IPS DF 6.9 (cell line): ENCODE results near the gene CLDN3.

Source experiments
- DNase-seq: peaks from one replicate; pipeline ENCODE4 v3.0.0-alpha.2; 2013; ENCODE audit warnings: low read depth, low spot score
- H3K27ac ChIP-seq: one replicate; pipeline ENCODE4 v1.5.1; 2013; ENCODE audit warnings: low read length, control low read depth
- H3K27me3 ChIP-seq: 2 replicates; pipeline ENCODE4 v1.6.1; 2013; ENCODE audit warnings: mild to moderate bottlenecking, low read length; ENCODE audit not compliant: control insufficient read depth, insufficient read depth
- H3K36me3 ChIP-seq: 2 replicates; pipeline ENCODE4 v1.6.1; 2013; ENCODE audit warnings: low read length; ENCODE audit not compliant: control insufficient read depth, insufficient read depth
- H3K4me1 ChIP-seq: 2 replicates; pipeline ENCODE4 v1.6.1; 2013; ENCODE audit warnings: low read length; ENCODE audit not compliant: control insufficient read depth, insufficient read depth
- H3K4me3 ChIP-seq: 2 replicates; pipeline ENCODE4 v1.5.1; 2013; ENCODE audit warnings: mild to moderate bottlenecking, low read length
- H3K9me3 ChIP-seq: 2 replicates; pipeline ENCODE4 v1.6.1; 2013; ENCODE audit warnings: low read length, inconsistent platforms; ENCODE audit not compliant: control insufficient read depth, insufficient read depth
- WGBS: extraction: QIAGEN DNeasy Blood & Tissue Kit; methylation state at CpG from one replicate; pipeline ENCODE4 v1.1.7; 2013; ENCODE audit warnings: mixed read lengths, missing lambda C conversion rate; ENCODE audit not compliant: insufficient read length, insufficient coverage; 5-methylcytosine and 5-hydroxymethylcytosine counted together

CLDN3 gene

DNA sequence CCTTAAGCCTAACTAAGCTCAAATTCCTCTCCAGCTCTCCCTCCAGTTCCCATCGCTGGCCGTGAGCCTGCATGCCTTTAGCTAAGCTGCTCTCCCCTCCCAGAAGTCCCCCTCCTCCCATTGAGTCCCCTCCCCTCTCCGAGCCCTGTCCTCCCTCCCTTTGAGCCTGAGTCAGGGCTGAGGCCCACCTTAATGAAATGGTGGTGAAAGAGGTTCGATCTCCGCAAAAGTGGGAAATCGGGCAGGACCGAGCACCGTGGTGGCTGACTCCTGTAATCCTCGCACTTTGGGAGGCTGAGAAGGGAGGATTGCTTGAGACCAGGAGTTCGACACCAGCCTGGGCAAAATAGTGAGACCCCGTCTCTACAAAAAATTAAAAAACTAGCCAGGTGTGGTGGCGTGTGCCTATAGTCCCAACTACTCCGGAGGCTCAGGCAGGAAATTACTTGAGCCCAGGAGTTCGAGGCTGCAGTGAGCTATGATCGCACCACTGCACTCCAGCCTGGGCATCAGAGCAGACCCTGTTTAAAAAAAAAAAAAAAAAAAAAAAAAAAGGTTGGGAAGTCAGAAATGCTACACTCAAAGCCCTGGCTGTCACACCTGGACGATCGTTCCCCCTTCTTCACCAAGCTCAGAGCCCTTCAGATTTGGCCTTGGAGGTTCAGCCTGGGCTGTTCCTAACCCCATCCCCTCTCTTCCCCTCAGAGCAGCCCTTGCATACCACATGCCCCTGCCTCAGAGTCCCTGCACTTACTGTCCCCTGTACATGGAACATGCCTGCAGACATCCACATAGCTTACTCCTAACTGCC is 995 bp upstream of the CLDN3 start:
- no peak for DNase-seq
- no peak overlapping the region for H3K27ac ChIP-seq

GRCh38 chr7:73769481-73770001 is 529 bp downstream of the CLDN3 start:
- no peaks in the 10 kb centered on the region for H3K9me3 ChIP-seq
- H3K4me3 ChIP-seq = peak overlapping the region; percentile 22; the same call in 1 of the 2 replicates
- H3K4me1 ChIP-seq = peaks cover 5% of the 10 kb centered on the region
- WGBS = no CpG with 5 or more reads among the region's 49 CpGs
- H3K27ac ChIP-seq = no peak overlapping the region
- no peaks in the 10 kb centered on the region for H3K27me3 ChIP-seq
- no peaks in the 10 kb centered on the region; the same call in 1 of the 2 replicates for H3K36me3 ChIP-seq
- no peak for DNase-seq

More for the DNA sequence above, 995 bp upstream of the CLDN3 start:
- Histone ChIP-seq H3K36me3 (no peaks in the 10 kb centered on the region; the same call in 1 of the 2 replicates), H3K4me3 (peak overlapping the region; percentile 22; the same call in 1 of the 2 replicates), H3K4me1 (peaks cover 5% of the 10 kb centered on the region), H3K27me3 (no peaks in the 10 kb centered on the region), H3K9me3 (no peaks in the 10 kb centered on the region)
- no CpG with 5 or more reads among the region's 17 CpGs for WGBS

DNA sequence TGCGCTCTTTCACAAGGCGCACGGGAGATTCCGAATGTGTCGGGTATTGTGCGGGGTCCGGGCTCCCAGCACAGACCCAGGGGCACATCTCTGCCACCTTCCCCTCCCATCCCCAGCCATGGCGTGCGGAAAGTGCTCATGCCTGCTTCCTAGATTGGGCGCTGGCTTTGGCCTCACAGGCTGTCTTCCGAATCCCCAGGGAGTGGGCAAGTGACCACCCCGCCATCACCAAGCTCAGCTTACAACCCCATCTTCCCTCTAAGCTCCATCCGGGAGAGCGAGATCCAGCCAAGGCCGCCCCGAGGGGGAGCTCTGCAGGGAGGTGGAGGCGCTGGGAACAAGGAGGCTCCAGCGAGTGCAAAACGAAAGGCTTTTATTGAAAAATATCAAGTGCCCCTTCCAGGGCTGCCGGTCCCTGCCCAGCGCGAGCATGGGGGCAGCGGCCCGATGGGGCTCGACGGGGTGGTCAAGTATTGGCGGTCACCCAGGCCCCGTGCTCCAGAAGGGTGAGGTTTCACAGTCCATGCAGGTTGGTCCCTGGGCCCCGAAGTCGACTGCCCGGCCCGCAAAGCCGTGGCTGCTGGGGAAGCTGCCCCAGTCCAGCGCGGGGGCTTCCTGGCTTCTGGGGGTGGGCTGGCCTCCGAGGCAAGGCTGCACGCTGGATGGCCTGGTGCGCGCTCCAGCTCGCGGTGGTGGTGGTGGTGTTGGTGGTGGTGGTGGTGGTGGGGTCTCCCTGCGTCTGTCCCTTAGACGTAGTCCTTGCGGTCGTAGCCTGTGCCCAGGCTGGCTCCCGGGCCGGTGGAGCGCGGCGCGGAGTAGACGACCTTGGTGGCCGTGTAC is 1.2 kb downstream of the CLDN3 start:
- no peak for DNase-seq
- no CpG with 5 or more reads among the region's 53 CpGs for WGBS
- no peaks in the 10 kb centered on the region; the same call in 1 of the 2 replicates for H3K36me3 ChIP-seq
- no peaks in the 10 kb centered on the region for H3K27me3 ChIP-seq
- no peak overlapping the region for H3K27ac ChIP-seq
- peaks cover 5% of the 10 kb centered on the region for H3K4me1 ChIP-seq
- no peak overlapping the region; the same call in none of the 2 replicates for H3K4me3 ChIP-seq
- no peaks in the 10 kb centered on the region for H3K9me3 ChIP-seq

DNA sequence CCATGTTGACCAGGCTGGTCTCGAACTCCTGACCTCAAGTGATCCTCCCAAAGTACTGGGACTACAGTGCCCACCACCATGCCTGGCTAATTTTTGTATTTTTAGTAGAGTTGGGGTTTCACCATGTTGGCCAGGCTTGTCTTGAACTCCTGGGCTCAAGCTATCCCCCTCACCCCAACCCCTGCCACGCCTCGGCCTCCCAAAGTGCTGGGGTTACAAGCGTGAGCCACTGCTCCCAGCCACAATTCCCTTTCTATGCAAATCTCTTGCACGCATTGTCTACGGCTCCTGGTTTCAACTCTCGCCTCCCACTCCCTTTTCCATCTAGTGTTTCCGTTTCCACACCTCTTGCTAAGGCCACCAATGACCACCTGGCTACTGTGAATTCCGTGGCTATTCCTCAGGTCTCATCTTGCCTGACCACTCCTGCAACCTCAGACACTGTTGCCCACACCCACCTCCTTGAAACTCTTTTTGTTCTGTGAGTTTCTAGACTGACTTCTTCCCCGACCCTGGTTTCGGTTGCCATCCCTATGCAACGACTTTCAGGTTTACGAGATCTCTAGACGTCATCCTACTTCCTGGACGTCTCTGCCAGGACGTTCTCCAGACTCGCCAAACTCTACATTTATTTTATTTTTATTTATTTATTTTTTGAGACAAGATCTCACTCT is 3.4 kb downstream of the CLDN3 start:
- Histone ChIP-seq H3K36me3 (no peaks in the 10 kb centered on the region; the same call in 1 of the 2 replicates), H3K27ac (no peak overlapping the region), H3K9me3 (no peaks in the 10 kb centered on the region), H3K27me3 (no peaks in the 10 kb centered on the region), H3K4me1 (peaks cover 6% of the 10 kb centered on the region), H3K4me3 (no peak overlapping the region)
- WGBS = no CpG with 5 or more reads among the region's 17 CpGs
- DNase-seq = no peak

DNA sequence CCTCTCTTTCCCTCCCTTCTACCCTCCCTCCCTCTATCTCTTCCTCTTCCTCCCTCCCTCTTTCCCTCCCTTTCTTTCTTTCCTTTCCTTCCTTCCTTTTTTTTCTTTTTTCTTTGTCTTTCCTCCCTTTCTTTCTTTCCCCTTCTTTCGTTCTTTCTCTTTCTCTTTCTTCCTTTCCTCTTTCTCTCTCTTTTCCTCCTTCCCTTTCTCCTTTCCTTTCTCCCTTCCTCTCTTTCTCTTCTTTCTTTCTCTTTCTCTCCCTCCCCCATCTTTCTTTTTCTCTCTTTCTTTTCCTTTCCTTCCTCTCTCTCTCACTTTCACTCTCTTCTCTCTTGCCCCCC is 7.4 kb downstream of the CLDN3 start:
- Histone ChIP-seq H3K4me1 (peaks cover 2% of the 10 kb centered on the region; the same call in 1 of the 2 replicates), H3K36me3 (no peaks in the 10 kb centered on the region), H3K27ac (no peak overlapping the region), H3K9me3 (no peaks in the 10 kb centered on the region), H3K4me3 (no peak overlapping the region), H3K27me3 (no peaks in the 10 kb centered on the region)
- WGBS = no CpG with 5 or more reads among the region's 1 CpG
- no peak for DNase-seq

- H3K36me3 ChIP-seq = no peaks in the 10 kb centered on the region
- no CpG with 5 or more reads among the region's 8 CpGs for WGBS
- H3K27me3 ChIP-seq = no peaks in the 10 kb centered on the region
- no peaks in the 10 kb centered on the region for H3K9me3 ChIP-seq
- H3K27ac ChIP-seq = no peak overlapping the region
- no peak overlapping the region for H3K4me3 ChIP-seq
- H3K4me1 ChIP-seq = peaks cover 2% of the 10 kb centered on the region; the same call in 1 of the 2 replicates
- DNase-seq = no peak
These were observed 8.0 kb downstream of the CLDN3 start for GRCh38 chr7:73761854-73762658.

- H3K4me3 ChIP-seq = no peak overlapping the region
- H3K36me3 ChIP-seq = no peaks in the 10 kb centered on the region
- no peaks in the 10 kb centered on the region for H3K27me3 ChIP-seq
- DNase-seq = no peak
- no peaks in the 10 kb centered on the region for H3K9me3 ChIP-seq
- peaks cover 2% of the 10 kb centered on the region; the same call in 1 of the 2 replicates for H3K4me1 ChIP-seq
- H3K27ac ChIP-seq = no peak overlapping the region
- WGBS = no CpG with 5 or more reads among the region's 7 CpGs
These were observed 11.4 kb downstream of the CLDN3 start for GRCh38 chr7:73758581-73759138.

DNA sequence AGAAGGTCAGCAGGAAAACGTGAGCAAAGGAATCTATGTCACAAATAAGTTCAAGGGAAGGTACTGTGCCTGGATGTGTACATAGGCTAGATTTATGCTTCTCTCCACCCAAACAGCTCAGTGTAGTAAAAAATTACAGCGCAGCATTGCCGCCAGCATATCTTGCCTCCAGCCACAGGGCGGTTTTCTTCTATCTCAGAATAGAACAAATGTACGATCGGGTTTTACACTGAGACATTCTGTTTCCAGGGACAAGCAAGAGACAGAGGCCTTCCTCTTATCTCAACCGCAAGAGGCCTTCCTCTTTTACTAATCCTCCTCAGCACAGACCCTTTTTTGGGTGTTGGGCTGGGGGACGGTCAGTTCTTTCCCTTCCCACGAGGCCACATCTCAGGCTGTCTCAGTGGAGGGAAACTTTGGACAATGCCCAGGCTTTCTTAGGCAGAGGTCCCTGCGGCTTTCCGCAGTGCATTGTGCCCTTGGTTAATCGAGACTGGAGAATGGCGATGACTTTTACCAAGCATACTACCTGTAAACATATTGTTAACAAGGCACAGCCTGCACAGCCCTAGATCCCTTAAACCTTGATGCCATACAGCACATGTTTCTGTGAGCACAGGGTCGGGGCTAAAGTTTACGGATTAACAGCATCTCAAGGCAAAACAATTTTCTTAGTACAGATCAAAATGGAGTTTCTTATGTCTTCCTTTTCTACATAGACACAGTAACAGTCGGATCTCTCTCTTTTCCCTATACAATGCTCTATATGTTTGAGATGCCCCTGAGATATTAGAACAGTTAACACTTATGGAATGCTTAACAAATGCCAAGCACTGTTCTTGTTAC is 19.9 kb downstream of the CLDN3 start:
- H3K27me3 ChIP-seq = no peaks in the 10 kb centered on the region
- H3K4me1 ChIP-seq = no peaks in the 10 kb centered on the region
- H3K9me3 ChIP-seq = no peaks in the 10 kb centered on the region
- H3K4me3 ChIP-seq = no peak overlapping the region
- no peak for DNase-seq
- no peaks in the 10 kb centered on the region for H3K36me3 ChIP-seq
- WGBS = no CpG with 5 or more reads among the region's 16 CpGs
- H3K27ac ChIP-seq = no peak overlapping the region

DNA sequence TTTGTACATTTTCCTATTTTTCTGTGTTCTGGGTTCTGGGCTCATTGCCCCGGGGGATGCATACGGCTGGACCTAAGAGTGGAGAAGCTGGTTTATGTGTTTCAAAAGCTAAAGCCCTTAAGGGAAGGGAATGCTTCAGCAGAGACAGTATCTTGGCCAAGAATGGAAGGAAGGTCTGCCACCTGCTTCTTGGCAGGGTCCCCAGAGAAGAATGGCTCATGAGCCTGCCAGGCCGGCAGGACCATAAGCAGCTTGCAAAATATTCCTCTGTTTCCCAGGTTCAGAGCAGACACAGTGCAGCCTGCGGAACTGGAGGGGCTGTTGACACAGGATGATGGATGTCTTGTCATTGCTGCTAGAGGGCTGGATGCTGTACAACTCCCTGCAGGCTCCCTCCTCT is 23.7 kb downstream of the CLDN3 start:
- no peaks in the 10 kb centered on the region for H3K27me3 ChIP-seq
- no peak overlapping the region for H3K27ac ChIP-seq
- no CpG with 5 or more reads among the region's 4 CpGs for WGBS
- no peaks in the 10 kb centered on the region for H3K36me3 ChIP-seq
- peaks cover 11% of the 10 kb centered on the region; the same call in 1 of the 2 replicates for H3K4me1 ChIP-seq
- no peak overlapping the region for H3K4me3 ChIP-seq
- H3K9me3 ChIP-seq = no peaks in the 10 kb centered on the region
- no peak for DNase-seq
